Endothelial cell of umbilical vein (primary cell): ENCODE measurements around the gene BMP2K. TPM values are rescaled to one million over a fixed set of nuclear protein-coding genes. Genes with fewer than 3 reads are reported as not detected.
A peak's percentile ranks its signal among the peaks of the same experiment; 100 is the strongest.

ENCODE experiments used
- BruUV-seq: library from RNA; stranded (reverse); fragments of 400-500 nt; replicated peaks from 2 replicates; lab custom pipeline; 2021; lab: Mats Ljungman, UMichigan
- CTCF ChIA-PET: fragments of 300-600, 350-600 bp; sonication (Branson Sonifier 250); formaldehyde crosslinking; loops from one replicate; lab custom pipeline; 2021; ENCODE audit warnings: antibody characterized with exemption, inconsistent platforms; lab: Charles Lee
- POLR2A ChIA-PET: fragments of 300-600, 350-600 bp; sonication (Branson Sonifier 250); formaldehyde crosslinking; loops from one replicate; lab custom pipeline; 2021; ENCODE audit warnings: antibody characterized with exemption, inconsistent platforms; lab: Charles Lee
- DNase-seq: peaks from one replicate; pipeline ENCODE4 v3.0.0-alpha.2; 2011; ENCODE audit warnings: low read depth, low spot score
- FAIRE-seq: peaks from 2 replicates; lab custom pipeline; 2011; peaks lifted over from hg19 to GRCh38; lab: Jason Lieb, UNC
- H2AFZ ChIP-seq: 2 replicates; pipeline ENCODE4 v1.6.0; 2012; ENCODE audit warnings: low read depth, low read length, control low read depth, inconsistent platforms
- H3K27ac ChIP-seq: 2 replicates; pipeline ENCODE4 v1.5.1; 2011; ENCODE audit warnings: low read depth, mild to moderate bottlenecking, control low read depth, low read length, moderate library complexity; ENCODE audit not compliant: insufficient read depth
- H3K27me3 ChIP-seq, 2 experiments: 2 replicates each; pipeline versions ENCODE4 v1.6.0 to v1.6.1; 2011; ENCODE audit warnings: low read length in 2 of 2, mixed read lengths in 1 of 2; ENCODE audit not compliant: control insufficient read depth in 2 of 2, insufficient read depth in 2 of 2
- H3K36me3 ChIP-seq, 2 experiments: 2 replicates in 1 of 2; 3 replicates in 1 of 2; pipeline ENCODE4 v1.5.1; 2011; ENCODE audit warnings: low read length in 2 of 2, mild to moderate bottlenecking in 1 of 2, moderate library complexity in 1 of 2; ENCODE audit not compliant: control insufficient read depth in 2 of 2, insufficient read depth in 2 of 2; ENCODE audit errors: extremely low read depth in 1 of 2
- H3K4me1 ChIP-seq: 3 replicates; pipeline ENCODE4 v1.5.1; 2011; ENCODE audit warnings: mild to moderate bottlenecking, low read length; ENCODE audit not compliant: control insufficient read depth, insufficient read depth; ENCODE audit errors: extremely low read depth
- H3K4me2 ChIP-seq: 2 replicates; pipeline ENCODE4 v1.6.1; 2011; ENCODE audit warnings: low read length, control low read depth, mixed read lengths; ENCODE audit not compliant: insufficient read depth
- H3K4me3 ChIP-seq, 3 experiments: fragments of 200-600 bp in 1 of 3; sonication (generic), shearing (Covaris generic) in 1 of 3; replicated peaks in 1 of 3; 2 replicates each; pipeline ENCODE4 v1.5.1; 2011 to 2016; ENCODE audit warnings: control low read depth in 3 of 3, low read length in 3 of 3, mild to moderate bottlenecking in 2 of 3, inconsistent platforms in 1 of 3, low read depth in 1 of 3, moderate library complexity in 1 of 3; ENCODE audit not compliant: insufficient read depth in 1 of 3
- H3K79me2 ChIP-seq: 2 replicates; pipeline ENCODE4 v1.6.0; 2012; ENCODE audit warnings: low read length, inconsistent platforms; ENCODE audit not compliant: control insufficient read depth, insufficient read depth
- H3K9ac ChIP-seq: replicated peaks from 2 replicates; pipeline ENCODE3; 2011; ENCODE audit warnings: low read length, control low read depth; ENCODE audit not compliant: insufficient read depth; ENCODE audit errors: extremely low read depth
- H3K9me1 ChIP-seq: replicated peaks from 3 replicates; pipeline ENCODE4 v1.6.0; 2011; ENCODE audit warnings: mild to moderate bottlenecking, low read length; ENCODE audit not compliant: control insufficient read depth, insufficient read depth; ENCODE audit errors: extremely low read depth
- H3K9me3 ChIP-seq: replicated peaks from 2 replicates; pipeline ENCODE4 v1.5.1; 2012; ENCODE audit warnings: low read length, inconsistent platforms; ENCODE audit not compliant: control insufficient read depth, insufficient read depth
- H4K20me1 ChIP-seq: replicated peaks from 2 replicates; pipeline ENCODE3; 2011; ENCODE audit warnings: mild to moderate bottlenecking, low read length; ENCODE audit not compliant: control insufficient read depth, insufficient read depth; ENCODE audit errors: extremely low read depth
- CTCF ChIP-seq, 2 donors: IDR thresholded peaks; 1 replicate in 1 of 2; 2 replicates in 1 of 2; pipeline ENCODE4 v1.5.1; 2011; ENCODE audit warnings: low read length in 2 of 2, mild to moderate bottlenecking in 2 of 2, moderate library complexity in 2 of 2, control low read depth in 1 of 2, inconsistent platforms in 1 of 2, low read depth in 1 of 2; ENCODE audit not compliant: insufficient read depth in 1 of 2; ENCODE audit errors: extremely low read depth in 1 of 2
- EZH2 ChIP-seq: IDR thresholded peaks from 2 replicates; pipeline ENCODE4 v1.6.1; 2012; ENCODE audit warnings: borderline replicate concordance, low read depth, mild to moderate bottlenecking, moderate library complexity, low read length, inconsistent platforms; ENCODE audit not compliant: severe bottlenecking
- FOS ChIP-seq: IDR thresholded peaks from 2 replicates; pipeline ENCODE4 v1.6.1; 2011; ENCODE audit warnings: mild to moderate bottlenecking, low read length, moderate library complexity, borderline replicate concordance; ENCODE audit not compliant: insufficient read depth
- GATA2 ChIP-seq: IDR thresholded peaks from 2 replicates; pipeline ENCODE4 v1.7.0; 2011; ENCODE audit warnings: low read depth, mild to moderate bottlenecking, moderate library complexity, mixed read lengths, low read length; ENCODE audit not compliant: insufficient read length, insufficient read depth
- JUN ChIP-seq: IDR thresholded peaks from 2 replicates; pipeline ENCODE4 v1.6.1; 2011; ENCODE audit warnings: borderline replicate concordance, low read depth; ENCODE audit not compliant: insufficient read length, insufficient read depth
- MAX ChIP-seq: IDR thresholded peaks from 2 replicates; pipeline ENCODE4 v1.6.1; 2011; ENCODE audit not compliant: insufficient read depth, insufficient read length
- MYC ChIP-seq: IDR thresholded peaks from one replicate; pipeline ENCODE4 v1.6.1; 2011; ENCODE audit warnings: mild to moderate bottlenecking, low read depth, low read length
- POLR2AphosphoS5 ChIP-seq: IDR thresholded peaks from 2 replicates; pipeline ENCODE4 v1.6.1; 2012; ENCODE audit warnings: low read depth, mild to moderate bottlenecking, control low read depth, low read length, moderate library complexity; ENCODE audit not compliant: insufficient read depth
- dilution Hi-C: fragments of 300-500 bp; cut with MboI; formaldehyde crosslinking; loops from one replicate; pipeline ENCODE4 v1.15.0; 2019; ENCODE audit warnings: low sequenced_read_pairs; ENCODE audit not compliant: extremely low pct_ligation_motif_present
- intact Hi-C: fragments of 100-400 bp; cut with micrococcal nuclease; formaldehyde crosslinking; loops from one replicate; pipeline ENCODE4 v1.10.0; 2022
- polyA plus RNA-seq, 4 experiments: library from polyadenylated mRNA; depleted of rRNA in 3 of 4; stranded (reverse) in 3 of 4; unstranded in 1 of 4; fragments of >200 nt; gene quantifications; 2 replicates each; pipeline versions ENCODE4 v1.2.1 to v1.2.3, GENCODE V29; 2011 to 2012; ENCODE audit warnings: missing spikeins in 1 of 4
- total RNA-seq: library from RNA; stranded (reverse); gene quantifications from 2 replicates; pipeline ENCODE4 v1.2.3, GENCODE V29; 2021

The BMP2K gene
- total and polyA plus RNA-seq, 2 donors (not counting 3 experiments of a cell fraction or from before 2014, with no cell fraction given), result 16.1 to 37.9 TPM

GRCh38 chr4:78776729-78777575 lies 802 bp downstream of the BMP2K start:
- no TSS peak for BruUV-seq
- intact Hi-C loops, result loop anchor here (1.0 to 5.0 kb wide), 5 partner anchors 56 to 914 kb away; partner anchors contain the start of genes ANXA3 and MRPL1

More at GRCh38 chr4:78776729-78777575, 802 bp downstream of the BMP2K start:
- Histone ChIP-seq H3K36me3 (no peaks in the 10 kb centered on the region), H3K27ac (peak overlapping the region; percentile 97), H3K9me3 (no peaks in the 10 kb centered on the region), H3K4me2 (peak overlapping the region; percentile 91), H4K20me1 (peaks cover 6% of the 10 kb centered on the region), H2AFZ (peak overlapping the region; percentile 76), H3K9ac (peak overlapping the region; percentile 88), H3K79me2 (peaks cover 55% of the 10 kb centered on the region), H3K27me3 (no peaks in the 10 kb centered on the region), H3K4me3 (peak overlapping the region; percentile 89 to 99 (median 91)), H3K9me1 (no peaks in the 10 kb centered on the region), H3K4me1 (peaks cover 24% of the 10 kb centered on the region)
- peak; percentile 62 for FAIRE-seq
- dilution Hi-C loops, result no loop called here
- ChIA-PET CTCF (interaction anchor here (0.6 to 2.8 kb wide), 18 partner anchors 10 to 208 kb away, joined by 3 to 28 read pairs (median 4); no protein-coding TSS in a partner anchor), POLR2A (interaction anchor here (0.6 to 1.5 kb wide), 5 partner anchors 8 to 218 kb away, joined by 3 to 6 read pairs (median 4); no protein-coding TSS in a partner anchor)
- TF ChIP-seq MAX (no peak), EZH2 (no peak), JUN (no peak), CTCF (IDR thresholded peaks at IDR 0.05; ENCODE audit: extremely low read depth in 1 of 2, insufficient read depth in 1 of 2, low read depth in 1 of 2, low read length in 2 of 2) (peak in 1 of 2 donors; percentile 14), FOS (peak; percentile 72), MYC (no peak), GATA2 (no peak), POLR2AphosphoS5 (no peak)
- DNase-seq, result peak; percentile 64
